Epithelial cell of alveolus of lung (primary cell): ENCODE data around the gene CASTOR1. TPM values are rescaled to one million over a fixed set of nuclear protein-coding genes. Genes with fewer than 3 reads are reported as not detected.

ENCODE experiments used
- total RNA-seq: library from RNA; depleted of rRNA; stranded (reverse); fragments of >200 nt; gene quantifications from 2 replicates; pipeline ENCODE4 v1.2.1, GENCODE V29; 2015

The CASTOR1 gene
- 8.1 and 8.9 TPM in 2 replicates for total RNA-seq

GRCh38 chr22:30289141-30289979 is at the start of gene CASTOR1:
Gene CASTOR1 (minus strand): TSS chr22:30289505. CDS start chr22:30289497, 8 bp downstream.

GRCh38 chr22:30326706-30327362 is 37.5 kb upstream of the CASTOR1 start, which contains the start of gene TBC1D10A:
Gene TBC1D10A (minus strand): TSS chr22:30326941. CDS start chr22:30326881, 60 bp downstream.

GRCh38 chr22:30266445-30267381 is 22.6 kb downstream of the CASTOR1 start, which contains the start of gene OSM:
Gene OSM (minus strand): TSS chr22:30266851. CDS start chr22:30266799, 52 bp downstream.

GRCh38 chr22:30245985-30246813 is 43.1 kb downstream of the CASTOR1 start, which contains the start of gene LIF:
Gene LIF (minus strand): TSS chr22:30246759. CDS start chr22:30246695, 64 bp downstream.

Other genes with a start within 250 kb of the CASTOR1 start
- not detected in 2 replicates for gene HORMAD2, start 209.0 kb downstream of the CASTOR1 start, total RNA-seq
- gene LIF, start 42.7 kb downstream of the CASTOR1 start, total RNA-seq = 12.9 and 52.8 TPM in 2 replicates
- 0.13 TPM in 1 of 2 replicates, not detected in the other for gene OSM, start 22.7 kb downstream of the CASTOR1 start, total RNA-seq
- 16.3 and 19.9 TPM in 2 replicates for gene TBC1D10A, start 37.4 kb upstream of the CASTOR1 start, total RNA-seq
- 24.3 and 63.7 TPM in 2 replicates for gene SF3A1, start 67.4 kb upstream of the CASTOR1 start, total RNA-seq
- gene CCDC157, start 67.5 kb upstream of the CASTOR1 start, total RNA-seq = 2.2 and 3.9 TPM in 2 replicates
- gene RNF215, start 97.9 kb upstream of the CASTOR1 start, total RNA-seq = 23.7 and 24.6 TPM in 2 replicates
- 7.0 and 77.6 TPM in 2 replicates for gene SEC14L2, start 107.5 kb upstream of the CASTOR1 start, total RNA-seq
- 20.0 and 53.7 TPM in 2 replicates for gene MTFP1, start 136.3 kb upstream of the CASTOR1 start, total RNA-seq
- not detected in 2 replicates for gene SEC14L3, start 182.5 kb upstream of the CASTOR1 start, total RNA-seq
- not detected in 2 replicates for gene SEC14L4, start 216.2 kb upstream of the CASTOR1 start, total RNA-seq